Measurements from ENCODE around the gene LY86. TPM values are rescaled to one million over a fixed set of nuclear protein-coding genes. Genes with fewer than 3 reads are reported as not detected.
A peak's percentile ranks its signal among the peaks of the same experiment; 100 is the strongest.
"Not testable (repeated sequence)": the region's sequence is repeated elsewhere in the genome, so short reads cannot be mapped to it uniquely, and the experiment has no call there.

The LY86 gene
- total RNA-seq, 1 donor from 2014 or later: not detected

DNA sequence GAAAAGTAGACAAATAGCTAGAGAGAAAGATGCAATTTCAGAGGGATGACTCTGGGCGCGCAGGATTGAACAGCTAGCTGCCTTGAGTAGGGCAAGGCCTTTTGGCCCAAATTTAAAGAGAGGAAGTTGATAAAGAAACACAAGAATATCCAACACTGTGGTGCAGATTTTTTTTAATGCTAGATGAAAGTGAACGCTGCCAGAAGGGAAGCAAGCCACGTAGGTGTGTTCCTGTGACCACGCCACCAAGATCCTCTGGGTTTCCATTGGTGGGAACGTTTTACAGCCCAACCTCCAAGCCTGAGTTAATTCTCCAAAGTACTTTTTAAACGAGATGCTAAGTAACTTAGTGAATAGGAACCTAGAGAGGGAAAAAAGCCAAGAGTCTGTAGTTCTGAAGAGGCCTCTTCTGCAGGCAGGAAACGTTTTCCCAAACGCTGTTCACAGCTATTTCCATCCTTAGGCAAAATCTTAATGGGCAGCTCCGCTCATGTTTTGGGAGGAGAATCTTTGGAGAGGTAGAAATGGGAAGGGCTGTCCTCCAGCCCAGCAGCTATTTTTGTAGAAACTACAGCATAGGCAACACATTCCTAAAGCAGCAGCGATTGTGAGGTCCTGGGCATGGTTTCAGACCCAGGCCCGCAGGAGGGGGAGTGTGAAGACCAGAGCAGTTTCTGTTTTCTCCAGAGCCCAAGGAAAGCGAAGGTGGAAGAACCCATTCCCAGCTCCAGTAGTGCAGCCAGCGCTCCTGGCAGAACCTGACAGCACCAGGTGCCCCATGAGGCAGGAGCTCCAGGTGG, 8.2 kb downstream of the LY86 start:
- peak; percentile 5 to 42 for DNase-seq (ENCODE audit: low read depth in 2 of 2)

- no peak for DNase-seq (ENCODE audit: low read depth in 2 of 2)
Measured at GRCh38 chr6:6597682-6598081, 9.2 kb downstream of the LY86 start.

DNA sequence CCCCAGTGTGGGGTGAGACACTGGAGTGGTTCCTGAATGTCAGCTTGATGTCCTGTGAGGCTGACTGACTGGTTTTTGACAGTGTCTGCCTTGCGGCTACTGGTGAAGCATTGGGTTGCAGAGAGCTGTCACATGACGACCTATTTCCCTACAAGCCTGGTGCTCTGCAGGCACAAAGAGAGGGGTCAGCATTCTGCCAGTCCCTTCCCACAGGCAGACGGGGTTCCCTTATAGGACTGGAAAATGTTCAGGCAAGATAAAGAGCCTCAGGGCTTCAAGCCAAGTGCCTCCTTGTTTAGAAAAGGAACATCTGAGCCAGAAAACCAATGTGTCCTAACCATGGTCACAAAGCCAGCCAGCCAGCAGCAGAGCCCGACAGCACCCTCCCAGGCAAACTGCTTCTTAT, 11.0 kb downstream of the LY86 start:
- no peak for DNase-seq (ENCODE audit: low read depth in 2 of 2)

GRCh38 chr6:6600875-6601274, 12.4 kb downstream of the LY86 start:
- no peak for DNase-seq (ENCODE audit: low read depth in 2 of 2)

- no peak for DNase-seq (ENCODE audit: low read depth in 2 of 2)
Measured at GRCh38 chr6:6602262-6602661, 13.7 kb downstream of the LY86 start.

DNA sequence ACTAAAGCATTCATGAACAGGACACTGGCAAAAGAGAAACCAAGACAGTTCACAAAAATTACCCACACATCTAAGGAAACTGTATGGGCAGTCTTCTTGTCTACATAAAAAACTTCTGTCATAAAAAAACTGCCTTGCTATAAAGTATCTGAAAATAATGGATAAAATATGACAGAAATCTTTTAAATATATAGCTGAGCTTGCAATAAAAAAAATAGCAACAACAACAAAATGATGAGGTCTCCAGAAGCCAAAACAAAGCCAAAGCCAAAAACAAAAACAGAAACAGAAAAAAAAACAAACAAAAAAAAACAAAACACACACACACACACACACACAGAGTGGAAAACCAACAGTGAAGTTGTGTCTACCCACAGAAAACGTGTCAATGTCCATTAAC, 14.8 kb downstream of the LY86 start:
- no peak for DNase-seq (ENCODE audit: low read depth in 2 of 2)

DNA sequence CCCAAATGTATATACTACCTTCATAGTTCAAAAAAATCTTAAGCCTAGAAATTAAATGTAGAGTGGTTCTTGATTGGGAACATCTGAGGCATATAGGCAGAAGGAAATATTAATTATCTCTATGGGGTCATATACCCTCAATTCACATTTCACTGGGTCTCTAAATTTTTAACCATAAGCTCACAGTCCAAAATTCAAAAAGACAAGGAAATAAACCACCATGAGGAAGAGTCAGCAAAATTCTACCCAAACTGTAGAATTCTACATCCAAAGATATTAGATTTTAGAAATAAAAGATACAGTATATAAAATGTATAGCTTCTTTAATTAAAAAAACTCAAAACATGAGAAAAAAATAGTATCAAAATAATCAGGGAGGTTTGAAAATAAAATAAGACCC, 15.5 kb downstream of the LY86 start:
- DNase-seq (ENCODE audit: low read depth in 2 of 2): no peak

DNA sequence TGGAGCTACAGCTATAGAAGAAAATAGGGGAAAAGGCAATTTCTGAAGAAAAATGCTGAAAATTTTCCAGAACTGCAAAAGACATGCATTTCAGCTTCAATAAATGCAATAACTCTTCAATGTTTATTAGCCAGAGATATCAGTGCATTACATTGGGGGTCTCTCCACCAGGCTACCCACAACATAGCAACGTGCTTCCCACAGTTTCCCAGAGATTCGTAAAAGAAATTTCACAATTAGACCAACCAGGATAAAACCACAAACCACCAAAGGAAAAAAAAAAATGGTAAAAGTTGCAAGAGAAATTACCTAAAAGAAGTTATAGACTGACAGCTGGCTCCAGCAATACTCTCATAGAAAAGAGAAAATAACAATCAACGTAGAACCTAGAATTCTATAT, 16.0 kb downstream of the LY86 start:
- DNase-seq (ENCODE audit: low read depth in 2 of 2): no peak

GRCh38 chr6:6605873-6606272, 17.4 kb downstream of the LY86 start:
- no peak for DNase-seq (ENCODE audit: low read depth in 2 of 2)

DNA sequence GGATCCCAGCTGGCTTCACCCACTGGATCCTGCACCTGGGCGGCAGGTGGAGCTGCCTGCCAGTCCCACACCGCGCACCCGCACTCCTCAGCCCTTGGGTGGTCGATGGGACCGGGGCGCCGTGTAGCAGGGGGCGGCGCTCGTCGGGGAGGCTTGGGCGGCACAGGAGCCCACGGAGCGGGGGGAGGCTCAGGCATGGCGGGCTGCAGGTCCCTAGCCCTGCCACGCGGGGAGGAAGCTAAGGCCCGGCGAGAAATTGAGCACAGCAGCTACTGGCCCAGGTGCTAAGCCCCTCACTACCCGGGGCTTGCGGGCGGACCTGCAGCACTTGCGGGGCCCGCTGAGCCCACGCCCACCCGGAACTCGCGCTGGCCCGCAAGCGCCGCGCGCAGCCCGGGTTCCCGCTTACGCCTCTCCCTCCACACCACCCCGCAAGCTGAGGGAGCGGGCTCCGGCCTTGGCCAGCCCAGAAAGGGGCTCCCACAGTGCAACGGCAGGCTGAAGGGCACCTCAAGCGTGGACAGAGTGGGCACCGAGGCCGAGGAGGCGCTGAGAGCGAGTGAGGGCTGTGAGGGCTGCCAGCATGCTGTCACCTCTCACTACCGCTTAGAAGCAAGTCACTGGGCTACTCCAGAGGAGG, 18.0 kb downstream of the LY86 start:
- DNase-seq (ENCODE audit: low read depth in 2 of 2): not testable (repeated sequence)

- no peak for DNase-seq (ENCODE audit: low read depth in 2 of 2)
Measured at GRCh38 chr6:6609450-6609849, 20.9 kb downstream of the LY86 start.

DNA sequence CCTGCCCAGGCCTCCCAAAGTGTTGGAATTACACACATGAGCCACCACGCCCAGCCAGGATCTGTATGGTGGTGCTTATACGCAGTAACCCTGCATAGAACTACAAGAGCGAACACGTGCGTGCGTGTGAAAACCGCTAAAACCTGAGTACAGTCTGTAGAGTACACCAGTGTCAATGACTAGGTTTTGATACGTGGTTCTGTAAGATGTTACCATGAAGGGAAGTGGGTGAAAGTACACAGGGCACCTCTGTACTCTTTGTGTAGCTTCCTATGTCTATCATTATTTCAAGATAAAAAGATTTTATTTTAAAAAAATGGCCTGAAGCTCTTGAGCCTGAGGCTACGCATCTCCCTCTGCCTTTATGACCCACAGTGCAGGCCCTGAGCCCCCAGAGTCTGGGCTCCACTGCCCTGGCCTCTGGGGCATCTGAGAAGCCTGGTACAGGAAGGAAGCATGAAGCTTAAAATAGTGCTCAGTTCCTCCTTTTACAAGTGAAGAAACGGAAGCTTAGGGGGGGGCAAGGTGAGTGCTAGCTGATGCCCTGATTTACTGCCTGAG, 21.6 kb downstream of the LY86 start:
- DNase-seq (ENCODE audit: low read depth in 2 of 2): no peak

- no peak for DNase-seq (ENCODE audit: low read depth in 2 of 2)
Measured at GRCh38 chr6:6611486-6611885, 23.0 kb downstream of the LY86 start.

DNA sequence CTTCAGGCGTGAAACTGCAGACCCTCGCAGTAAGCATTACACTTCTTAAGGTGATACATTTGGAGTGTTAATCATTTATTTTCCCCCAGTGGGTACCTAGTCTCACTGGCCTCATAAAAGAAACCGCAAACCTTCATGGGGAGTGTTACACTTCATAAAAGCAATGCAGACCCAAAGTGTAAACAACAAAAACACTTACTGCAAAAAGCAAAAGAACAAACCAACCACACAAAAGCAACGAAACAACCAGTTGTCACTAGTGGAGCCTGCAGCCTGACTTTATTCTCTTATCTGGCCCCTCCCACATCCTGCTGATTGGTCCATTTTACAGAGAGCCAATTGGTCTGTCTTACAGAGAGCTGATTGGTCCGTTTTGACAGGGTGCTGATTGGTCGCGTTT, 23.8 kb downstream of the LY86 start:
- no peak for DNase-seq (ENCODE audit: low read depth in 2 of 2)

- not testable (repeated sequence) for DNase-seq (ENCODE audit: low read depth in 2 of 2)
Measured at GRCh38 chr6:6613103-6613718, 24.7 kb downstream of the LY86 start.

DNA sequence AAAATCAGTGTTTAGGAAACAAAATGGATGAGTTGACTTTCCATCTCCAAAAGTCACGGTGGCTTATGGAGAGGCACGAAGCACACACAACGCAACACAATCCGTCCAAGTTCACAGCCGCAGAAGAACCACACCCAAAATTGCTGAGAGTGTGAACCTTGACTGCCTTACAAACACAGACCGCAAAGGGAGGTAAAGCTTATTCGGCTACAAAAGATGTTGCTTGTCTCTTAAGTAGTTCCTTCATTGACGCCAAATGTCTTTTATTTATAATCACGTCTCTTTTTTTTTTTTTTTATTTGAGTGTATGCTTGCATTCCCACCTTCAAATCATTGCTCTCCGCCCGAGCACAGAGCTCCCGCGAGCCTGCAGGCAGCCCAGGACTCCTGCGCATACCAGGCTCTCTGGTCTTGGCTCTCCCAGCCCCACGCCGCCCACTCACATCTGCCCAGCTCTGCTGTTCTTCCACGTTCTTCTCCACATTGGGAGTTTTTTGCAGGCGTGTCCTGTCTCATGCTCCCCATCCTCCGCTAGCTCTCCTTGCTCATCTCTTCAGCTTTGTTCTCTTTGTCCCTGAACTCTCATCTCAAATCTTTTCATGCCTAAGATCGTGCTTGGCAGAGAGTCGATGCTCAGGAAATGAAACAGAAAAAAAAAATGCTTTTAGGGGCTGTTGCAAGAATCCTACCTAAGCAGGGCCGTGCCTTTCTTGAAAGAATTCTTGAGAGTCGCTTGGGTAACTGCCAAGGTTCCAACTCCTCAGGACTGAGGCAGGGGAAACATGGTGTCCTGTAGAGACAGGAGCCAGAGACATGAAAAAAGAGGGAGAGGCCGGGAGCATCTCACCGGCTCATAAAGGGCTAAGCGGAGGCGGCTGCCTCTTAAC, 25.8 kb downstream of the LY86 start:
- no peak for DNase-seq (ENCODE audit: low read depth in 2 of 2)

DNA sequence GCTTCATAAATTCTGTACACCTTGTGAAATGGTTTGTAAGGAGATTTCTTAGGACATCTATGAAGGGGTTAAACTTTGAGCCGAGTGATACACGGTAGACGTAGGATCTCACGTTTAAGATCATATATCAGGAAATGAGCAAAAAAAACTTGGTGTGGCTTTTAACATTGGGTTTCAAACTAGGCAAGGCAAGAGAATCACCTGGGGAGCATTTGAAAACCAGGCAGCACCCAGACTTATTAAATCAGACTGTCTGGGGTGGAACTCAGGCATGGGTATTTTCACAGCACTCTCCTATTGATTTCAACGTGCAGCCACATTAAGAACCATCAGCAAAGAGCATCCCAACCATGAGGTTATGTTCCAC, 26.4 kb downstream of the LY86 start:
- no peak for DNase-seq (ENCODE audit: low read depth in 2 of 2)

GRCh38 chr6:6616656-6617055, 28.1 kb downstream of the LY86 start:
- DNase-seq (ENCODE audit: low read depth in 2 of 2): no peak

DNA sequence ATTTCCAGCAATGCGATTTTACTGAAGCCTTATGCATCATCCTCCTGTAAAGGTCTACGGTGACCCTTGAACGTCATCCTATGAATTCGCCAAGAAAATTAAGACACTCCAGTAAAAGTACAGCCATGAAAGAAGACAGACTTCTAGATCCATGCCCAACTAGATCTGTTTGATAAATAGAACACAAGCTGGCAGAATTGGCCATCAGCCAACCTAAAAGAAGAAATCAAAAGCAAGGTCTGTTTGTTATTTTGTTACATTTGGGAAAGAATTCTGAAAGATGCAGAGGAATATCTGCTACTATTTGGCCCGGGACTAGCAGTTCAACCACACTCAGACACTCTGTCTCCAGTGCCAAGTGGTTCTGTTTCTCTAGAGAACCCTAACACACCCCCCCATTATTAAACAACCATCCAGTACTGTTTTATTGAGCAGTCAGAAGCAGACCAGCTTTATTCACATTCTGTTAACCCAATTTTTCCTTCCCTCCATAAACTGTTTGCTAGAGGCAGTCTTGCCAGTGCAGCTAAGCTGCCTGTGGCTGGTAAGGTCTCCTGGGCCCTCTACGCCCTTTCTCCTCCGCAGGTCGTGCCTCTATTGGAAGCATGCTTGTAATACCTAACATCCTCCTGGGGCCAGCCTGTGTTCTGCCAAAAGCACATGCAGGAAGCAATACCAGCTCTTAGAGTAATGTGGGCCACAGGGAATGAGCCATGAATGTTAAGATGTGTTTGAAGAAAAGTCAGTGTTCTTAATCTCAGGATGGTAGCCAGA, 30.7 kb downstream of the LY86 start:
- no peak for DNase-seq (ENCODE audit: low read depth in 2 of 2)

DNA sequence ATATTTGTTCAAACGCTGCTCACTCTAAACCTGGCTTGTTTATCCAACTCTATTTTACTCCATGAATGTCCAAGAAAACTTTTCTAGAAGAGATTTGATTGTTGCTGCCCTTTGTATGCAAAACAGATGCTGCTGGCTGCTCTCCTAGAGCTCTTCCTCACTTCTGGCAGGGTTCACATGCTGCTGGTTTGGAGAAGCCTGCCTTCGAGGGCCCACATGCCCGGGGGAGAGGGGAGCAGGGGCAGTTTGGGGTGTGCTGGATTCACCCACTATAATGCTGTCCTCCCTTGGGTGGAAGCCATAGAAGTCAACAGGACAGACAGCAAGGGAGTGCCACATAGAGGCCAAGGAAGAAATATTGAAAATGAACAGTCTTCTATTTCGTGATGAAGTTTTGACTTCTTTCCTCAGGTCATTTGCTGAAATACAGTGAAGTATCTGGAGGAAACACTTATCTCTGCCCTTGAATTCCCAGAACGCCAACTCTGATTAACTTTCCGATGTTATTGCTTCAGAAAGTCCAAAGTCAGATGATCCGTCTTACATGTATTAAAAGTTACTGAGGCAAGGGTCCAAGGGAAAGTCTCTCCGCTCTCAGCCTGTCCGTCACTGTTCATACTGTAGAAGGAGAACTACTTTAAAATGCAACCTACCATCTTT, 32.4 kb downstream of the LY86 start:
- DNase-seq (ENCODE audit: low read depth in 2 of 2): no peak
